K562 (cell line): ENCODE data around the gene TBC1D5. TPM values are rescaled to one million over a fixed set of nuclear protein-coding genes. Genes with fewer than 3 reads are reported as not detected.

Experiments used
- ATAC-seq: fragments of 200-7000 bp; cut with Tn5 transposase; 3 replicates; pipeline ENCODE4 v1.9.1; 2020; ENCODE audit warnings: moderate library complexity
- BruUV-seq: library from RNA; stranded (reverse); fragments of 400-500 nt; replicated peaks from 2 replicates; lab custom pipeline; 2021; lab: Mats Ljungman, UMichigan
- CTCF ChIA-PET: fragments of 300-600 bp; formaldehyde crosslinking; extraction: SDS; loops from one replicate; lab custom pipeline; 2021; ENCODE audit warnings: low intra/inter-chr PET ratio; lab: Yijun Ruan, JAX
- POLR2A ChIA-PET: fragments of 300-600, 350-650 bp; sonication (Branson Sonifier 250); formaldehyde crosslinking; extraction: SDS; loops from one replicate; lab custom pipeline; 2021; ENCODE audit warnings: antibody characterized with exemption, inconsistent platforms; lab: Yijun Ruan, JAX
- DNase-seq, 4 experiments: peaks; one replicate each; pipeline versions ENCODE4 v3.0.0 to v3.0.0-alpha.2; 2011 to 2018; ENCODE audit warnings: low spot score in 3 of 4, mixed read lengths in 3 of 4; ENCODE audit errors: extremely low read depth in 1 of 4
- FAIRE-seq: peaks from 2 replicates; lab custom pipeline; 2011; peaks lifted over from hg19 to GRCh38; lab: Jason Lieb, UNC
- H2AFZ ChIP-seq: 2 replicates; pipeline ENCODE4 v1.6.0; 2011; ENCODE audit warnings: low read depth, low read length, control low read depth, inconsistent platforms
- H3K27ac ChIP-seq: fragments of 200-600 bp; 3 replicates; pipeline ENCODE4 v1.8.0; 2011; ENCODE audit warnings: low read depth, mild to moderate bottlenecking, control low read depth, inconsistent platforms, low read length, moderate library complexity, mixed read lengths; ENCODE audit errors: extremely low read depth
- H3K27me3 ChIP-seq, 2 experiments: fragments of 300-600 bp in 1 of 2; 2 replicates in 1 of 2; 3 replicates in 1 of 2; pipeline versions ENCODE4 v1.6.0 to v1.8.0; 2011; ENCODE audit warnings: inconsistent platforms in 2 of 2, low read length in 2 of 2, mild to moderate bottlenecking in 1 of 2, mixed read lengths in 1 of 2, moderate library complexity in 1 of 2; ENCODE audit not compliant: control insufficient read depth in 2 of 2, insufficient read depth in 2 of 2
- H3K36me3 ChIP-seq: fragments of 300-600 bp; 3 replicates; pipeline ENCODE4 v1.8.0; 2011; ENCODE audit warnings: mild to moderate bottlenecking, low read length, inconsistent platforms; ENCODE audit not compliant: control insufficient read depth, insufficient read depth
- H3K4me1 ChIP-seq, 2 experiments: fragments of 200-600 bp in 1 of 2; replicated peaks in 1 of 2; 2 replicates in 1 of 2; 3 replicates in 1 of 2; pipeline versions ENCODE4 v1.5.1 to v1.8.0; 2011; ENCODE audit warnings: inconsistent platforms in 2 of 2, low read length in 2 of 2, mild to moderate bottlenecking in 1 of 2, mixed read lengths in 1 of 2, moderate library complexity in 1 of 2; ENCODE audit not compliant: control insufficient read depth in 2 of 2, insufficient read depth in 2 of 2
- H3K4me2 ChIP-seq: 2 replicates; pipeline ENCODE4 v1.6.1; 2011; ENCODE audit warnings: low read length, control low read depth, inconsistent platforms, mixed read lengths; ENCODE audit not compliant: insufficient read depth
- H3K4me3 ChIP-seq: fragments of 200-600 bp; sonication (generic), shearing (Covaris generic); 2 replicates; pipeline ENCODE4 v1.5.1; 2016; ENCODE audit warnings: control low read depth, inconsistent platforms
- H3K79me2 ChIP-seq: fragments of 200-600 bp; 3 replicates; pipeline ENCODE4 v1.8.0; 2011; ENCODE audit warnings: low read length, inconsistent platforms; ENCODE audit not compliant: control insufficient read depth, insufficient read depth
- H3K9ac ChIP-seq, 2 experiments: 2 replicates each; pipeline versions ENCODE4 v1.6.0 to v1.6.1; 2011; ENCODE audit warnings: low read depth in 2 of 2, low read length in 2 of 2, control low read depth in 1 of 2, inconsistent platforms in 1 of 2, mild to moderate bottlenecking in 1 of 2, mixed read lengths in 1 of 2; ENCODE audit not compliant: insufficient read depth in 1 of 2
- H3K9me1 ChIP-seq: one replicate; pipeline ENCODE4 v1.6.0; 2011; ENCODE audit warnings: inconsistent platforms, mild to moderate bottlenecking, low read length, moderate library complexity; ENCODE audit not compliant: control insufficient read depth, insufficient read depth
- H3K9me3 ChIP-seq: replicated peaks from 2 replicates; pipeline ENCODE4 v1.5.1; 2011; ENCODE audit warnings: low read depth, low read length, inconsistent platforms; ENCODE audit not compliant: control insufficient read depth, insufficient read depth
- H4K20me1 ChIP-seq: replicated peaks from 2 replicates; pipeline ENCODE4 v1.6.1; 2011; ENCODE audit warnings: low read length, inconsistent platforms, mixed read lengths; ENCODE audit not compliant: control insufficient read depth, insufficient read depth
- BCOR ChIP-seq: fragments of 450-650 bp; IDR thresholded peaks from 2 replicates; pipeline ENCODE4 v1.6.1; 2016
- KAT8 ChIP-seq: fragments of 450-650 bp; IDR thresholded peaks from 2 replicates; pipeline ENCODE4 v1.6.1; 2016; ENCODE audit warnings: low read depth, mild to moderate bottlenecking
- MCM5 ChIP-seq: fragments of 450-650 bp; IDR thresholded peaks from 2 replicates; pipeline ENCODE4 v1.6.1; 2016; ENCODE audit warnings: low read depth
- MTA2 ChIP-seq: fragments of 450-650 bp; IDR thresholded peaks from 2 replicates; pipeline ENCODE4 v1.6.1; 2016; ENCODE audit warnings: low read depth
- SRSF3 ChIP-seq: fragments of 200-400 bp; formaldehyde crosslinking; IDR thresholded peaks from 2 replicates; pipeline ENCODE4 v1.6.1; 2016; ENCODE audit warnings: mild to moderate bottlenecking, low read length, moderate library complexity; ENCODE audit not compliant: insufficient read depth
- THRB ChIP-seq: fragments of 450-650 bp; formaldehyde crosslinking; conservative IDR thresholded peaks from 2 replicates; pipeline ENCODE4 v1.4.0; 2022; ENCODE audit warnings: mild to moderate bottlenecking, missing genetic modification characterization
- ZBTB11 ChIP-seq, 3 experiments: fragments of 200-800 bp in 1 of 3; fragments of 250-450 bp in 1 of 3; fragments of 450-650 bp in 1 of 3; sonication (Bioruptor Pico) in 1 of 3; sonication (Bioruptor generic) in 1 of 3; formaldehyde crosslinking in 1 of 3; IDR thresholded peaks; 2 replicates each; pipeline versions ENCODE4 v1.6.1 to v1.8.0; 2016 to 2022; ENCODE audit warnings: mild to moderate bottlenecking in 2 of 3, missing genetic modification characterization in 2 of 3, missing compliant biosample characterization in 1 of 3, moderate library complexity in 1 of 3
- ZNF445 ChIP-seq: fragments of 250-450 bp; sonication (Bioruptor Pico); IDR thresholded peaks from 2 replicates; pipeline ENCODE4 v1.4.0; 2020; ENCODE audit warnings: low read depth, mild to moderate bottlenecking, moderate library complexity
- ZNF778 ChIP-seq: fragments of 450-650 bp; formaldehyde crosslinking; IDR thresholded peaks from 2 replicates; pipeline ENCODE4 v1.4.0; 2020; ENCODE audit warnings: mild to moderate bottlenecking, moderate library complexity
- WGBS: fragments of 100-300 bp; shearing (Covaris generic); methylation state at CpG from one replicate; pipeline ENCODE4 v1.1.6; 2016; ENCODE audit warnings: low coverage, mixed read lengths; ENCODE audit not compliant: insufficient coverage; ENCODE audit errors: missing lambda C conversion rate; 5-methylcytosine and 5-hydroxymethylcytosine counted together
- in situ Hi-C: fragments of 300-500 bp; cut with MboI; formaldehyde crosslinking; loops from 4 replicates; pipeline ENCODE4 v1.15.0; 2018; ENCODE audit warnings: inconsistent platforms, mixed read lengths
- intact Hi-C: fragments of 100-400 bp; cut with micrococcal nuclease; formaldehyde crosslinking; loops from 2 replicates; pipeline ENCODE4 v1.14.2; 2022
- polyA plus RNA-seq, 8 experiments: library from polyadenylated mRNA; depleted of rRNA in 4 of 8; stranded (reverse) in 5 of 8; unstranded in 3 of 8; fragments of >200 nt; fragmentation: Nextera tagmentation in 2 of 8; fragmentation: Illumina TruSeq in 1 of 8; extraction: Ambion mirVana in 2 of 8; extraction: Trizol in 1 of 8; gene quantifications; 2 replicates each; pipeline versions ENCODE4 v1.2.1 to v1.2.3, GENCODE V29; 2011 to 2014; ENCODE audit warnings: inconsistent platforms in 1 of 8, missing spikeins in 1 of 8
- total RNA-seq, 7 experiments: library from RNA; depleted of rRNA in 6 of 7; stranded (reverse); fragments of >200 nt in 6 of 7; fragmentation: Illumina TruSeq in 2 of 7; extraction: Trizol in 2 of 7; gene quantifications; 2 replicates each; pipeline versions ENCODE4 v1.2.1 to v1.2.3, GENCODE V29; 2011 to 2021; ENCODE audit warnings: low replicate concordance in 1 of 7

TBC1D5 gene
- total and polyA plus RNA-seq, 9 of the 15 experiments (the other 6 are each of a cell fraction or from before 2014, with no cell fraction given): 2.9 to 38.1 (median 25.6) TPM

- FAIRE-seq (no peak), ATAC-seq (no peak), DNase-seq (no peak)
- intact Hi-C loops: no loop called here
- 0% methylated on average over 2 of the region's 2 CpGs for WGBS
- Histone ChIP-seq H4K20me1 (no peaks in the 10 kb centered on the region; the same call in 1 of the 2 replicates), H3K9me1 (no peaks in the 10 kb centered on the region), H3K4me1 (no peaks in the 10 kb centered on the region), H3K9me3 (no peaks in the 10 kb centered on the region), H3K79me2 (no peaks in the 10 kb centered on the region), H3K27me3 (no peaks in the 10 kb centered on the region), H3K9ac (no peak overlapping the region), H3K4me2 (no peak overlapping the region), H3K27ac (no peak overlapping the region), H2AFZ (no peak overlapping the region), H3K36me3 (no peaks in the 10 kb centered on the region), H3K4me3 (no peak overlapping the region)
- in situ Hi-C loops: no loop called here
- no TSS peak for BruUV-seq
- CTCF ChIA-PET: no interaction called here
- TF ChIP-seq KAT8 (no peak), MCM5 (no peak), THRB (CRISPR knock-in tag) (no peak), MTA2 (no peak), ZNF445 (CRISPR knock-in tag) (no peak), SRSF3 (no peak), ZBTB11 (CRISPR knock-in tag; IDR thresholded peaks at IDR 0.05) (no peak), BCOR (no peak), ZNF778 (no peak)
- POLR2A ChIA-PET: no interaction called here
These were observed 616.5 kb downstream of the TBC1D5 start for GRCh38 chr3:17125738-17126442.
